ENCODE data around the gene PDPK1. TPM values are rescaled to one million over a fixed set of nuclear protein-coding genes. Genes with fewer than 3 reads are reported as not detected.
"Not testable (repeated sequence)": the region's sequence is repeated elsewhere in the genome, so short reads cannot be mapped to it uniquely, and the experiment has no call there.

The PDPK1 gene
- total and polyA plus RNA-seq, 3 experiments from 2014 or later = 46.2 to 58.5 (median 56.8) TPM

GRCh38 chr16:2550283-2550878 lies 12.6 kb downstream of the PDPK1 start:
- peaks cover 0 to 10% (median 0%) of the 10 kb centered on the region in 3 donors for H3K4me1 Mint-ChIP-seq
- H3K4me1 ChIP-seq (ENCODE audit: insufficient read depth, low read length); H3K27me3 ChIP-seq (ENCODE audit: insufficient read depth, low read length, poor library complexity, severe bottlenecking); H3K4me3 ChIP-seq (ENCODE audit: low read length); POLR2A ChIA-PET; H3K27me3 Mint-ChIP-seq; H3K36me3 Mint-ChIP-seq; CTCF ChIA-PET; H3K9me3 Mint-ChIP-seq; H3K36me3 ChIP-seq (ENCODE audit: insufficient read depth, low read length); H3K27ac Mint-ChIP-seq; H3K9me3 ChIP-seq (ENCODE audit: low read length); DNase-seq; H3K4me3 Mint-ChIP-seq; H3K27ac ChIP-seq (ENCODE audit: low read depth, low read length): not testable (repeated sequence)

GRCh38 chr16:2551420-2551889 lies 13.6 kb downstream of the PDPK1 start:
- not testable (repeated sequence) for H3K4me1 Mint-ChIP-seq

GRCh38 chr16:2554709-2555425 lies 17.0 kb downstream of the PDPK1 start:
- H3K36me3 ChIP-seq (ENCODE audit: insufficient read depth, low read length); H3K4me1 Mint-ChIP-seq; H3K4me3 ChIP-seq (ENCODE audit: low read length); POLR2A ChIA-PET; H3K36me3 Mint-ChIP-seq; DNase-seq; H3K27me3 Mint-ChIP-seq; H3K4me3 Mint-ChIP-seq; H3K27ac Mint-ChIP-seq; H3K9me3 Mint-ChIP-seq; H3K27ac ChIP-seq (ENCODE audit: low read depth, low read length); H3K27me3 ChIP-seq (ENCODE audit: insufficient read depth, low read length, poor library complexity, severe bottlenecking); H3K9me3 ChIP-seq (ENCODE audit: low read length); H3K4me1 ChIP-seq (ENCODE audit: insufficient read depth, low read length); CTCF ChIA-PET: not testable (repeated sequence)

More at GRCh38 chr16:2551420-2551889, 13.6 kb downstream of the PDPK1 start:
- H3K27me3 ChIP-seq (ENCODE audit: insufficient read depth, low read length, poor library complexity, severe bottlenecking); H3K4me3 Mint-ChIP-seq; H3K27me3 Mint-ChIP-seq; H3K9me3 ChIP-seq (ENCODE audit: low read length); POLR2A ChIA-PET; H3K4me1 ChIP-seq (ENCODE audit: insufficient read depth, low read length); H3K27ac ChIP-seq (ENCODE audit: low read depth, low read length); H3K4me3 ChIP-seq (ENCODE audit: low read length); H3K36me3 ChIP-seq (ENCODE audit: insufficient read depth, low read length); CTCF ChIA-PET; H3K9me3 Mint-ChIP-seq; H3K27ac Mint-ChIP-seq; H3K36me3 Mint-ChIP-seq; DNase-seq: not testable (repeated sequence)

- POLR2A ChIA-PET = not testable (repeated sequence)
These were observed 19.3 kb downstream of the PDPK1 start for GRCh38 chr16:2557150-2557549.

GRCh38 chr16:2560131-2560797 lies 22.4 kb downstream of the PDPK1 start:
- H3K27me3 Mint-ChIP-seq; H3K4me1 ChIP-seq (ENCODE audit: insufficient read depth, low read length); H3K4me3 Mint-ChIP-seq; H3K9me3 ChIP-seq (ENCODE audit: low read length); POLR2A ChIA-PET; H3K27ac Mint-ChIP-seq; DNase-seq; H3K4me1 Mint-ChIP-seq; H3K36me3 ChIP-seq (ENCODE audit: insufficient read depth, low read length); H3K4me3 ChIP-seq (ENCODE audit: low read length); H3K27ac ChIP-seq (ENCODE audit: low read depth, low read length); CTCF ChIA-PET; H3K9me3 Mint-ChIP-seq; H3K27me3 ChIP-seq (ENCODE audit: insufficient read depth, low read length, poor library complexity, severe bottlenecking); H3K36me3 Mint-ChIP-seq: not testable (repeated sequence)

More at GRCh38 chr16:2557150-2557549, 19.3 kb downstream of the PDPK1 start:
- H3K4me1 Mint-ChIP-seq; H3K9me3 Mint-ChIP-seq; H3K9me3 ChIP-seq (ENCODE audit: low read length); H3K27ac Mint-ChIP-seq; H3K27me3 ChIP-seq (ENCODE audit: insufficient read depth, low read length, poor library complexity, severe bottlenecking); H3K4me3 ChIP-seq (ENCODE audit: low read length); H3K27ac ChIP-seq (ENCODE audit: low read depth, low read length); H3K27me3 Mint-ChIP-seq; H3K4me1 ChIP-seq (ENCODE audit: insufficient read depth, low read length); H3K4me3 Mint-ChIP-seq; CTCF ChIA-PET; H3K36me3 Mint-ChIP-seq; H3K36me3 ChIP-seq (ENCODE audit: insufficient read depth, low read length): not testable (repeated sequence)
- DNase-seq = peak in 1 of 5 donors; percentile 11

GRCh38 chr16:2560798-2561133 lies 22.9 kb downstream of the PDPK1 start:
- H3K9me3 ChIP-seq (ENCODE audit: low read length); H3K4me1 Mint-ChIP-seq; H3K36me3 ChIP-seq (ENCODE audit: insufficient read depth, low read length); H3K4me3 ChIP-seq (ENCODE audit: low read length); H3K36me3 Mint-ChIP-seq; H3K27ac ChIP-seq (ENCODE audit: low read depth, low read length); H3K9me3 Mint-ChIP-seq; POLR2A ChIA-PET; H3K4me1 ChIP-seq (ENCODE audit: insufficient read depth, low read length); H3K27me3 Mint-ChIP-seq; H3K27ac Mint-ChIP-seq; H3K4me3 Mint-ChIP-seq; H3K27me3 ChIP-seq (ENCODE audit: insufficient read depth, low read length, poor library complexity, severe bottlenecking); CTCF ChIA-PET: not testable (repeated sequence)
- peak; percentile 35 to 80 (median 49) for DNase-seq

- CTCF ChIA-PET, H3K36me3 Mint-ChIP-seq, H3K4me1 Mint-ChIP-seq: not testable (repeated sequence)
These were observed 29.7 kb downstream of the PDPK1 start for GRCh38 chr16:2567506-2567905.

GRCh38 chr16:2568573-2568972 lies 30.8 kb downstream of the PDPK1 start:
- H3K9me3 ChIP-seq (ENCODE audit: low read length); H3K36me3 ChIP-seq (ENCODE audit: insufficient read depth, low read length); DNase-seq; H3K4me3 Mint-ChIP-seq; H3K27me3 ChIP-seq (ENCODE audit: insufficient read depth, low read length, poor library complexity, severe bottlenecking); CTCF ChIA-PET; H3K4me3 ChIP-seq (ENCODE audit: low read length); H3K4me1 Mint-ChIP-seq; H3K27me3 Mint-ChIP-seq; H3K9me3 Mint-ChIP-seq; H3K36me3 Mint-ChIP-seq; H3K4me1 ChIP-seq (ENCODE audit: insufficient read depth, low read length); H3K27ac ChIP-seq (ENCODE audit: low read depth, low read length); POLR2A ChIA-PET; H3K27ac Mint-ChIP-seq: not testable (repeated sequence)

More at GRCh38 chr16:2567506-2567905, 29.7 kb downstream of the PDPK1 start:
- H3K27ac Mint-ChIP-seq; H3K4me1 ChIP-seq (ENCODE audit: insufficient read depth, low read length); H3K27me3 Mint-ChIP-seq; H3K9me3 Mint-ChIP-seq; H3K4me3 Mint-ChIP-seq; H3K36me3 ChIP-seq (ENCODE audit: insufficient read depth, low read length); H3K9me3 ChIP-seq (ENCODE audit: low read length); H3K27ac ChIP-seq (ENCODE audit: low read depth, low read length); H3K27me3 ChIP-seq (ENCODE audit: insufficient read depth, low read length, poor library complexity, severe bottlenecking); POLR2A ChIA-PET; H3K4me3 ChIP-seq (ENCODE audit: low read length); DNase-seq: not testable (repeated sequence)
